ENCODE results near the gene LRRC34. TPM values are rescaled to one million over a fixed set of nuclear protein-coding genes. Genes with fewer than 3 reads are reported as not detected.

The LRRC34 gene
- total RNA-seq, 1 experiment from 2014 or later: not detected

DNA sequence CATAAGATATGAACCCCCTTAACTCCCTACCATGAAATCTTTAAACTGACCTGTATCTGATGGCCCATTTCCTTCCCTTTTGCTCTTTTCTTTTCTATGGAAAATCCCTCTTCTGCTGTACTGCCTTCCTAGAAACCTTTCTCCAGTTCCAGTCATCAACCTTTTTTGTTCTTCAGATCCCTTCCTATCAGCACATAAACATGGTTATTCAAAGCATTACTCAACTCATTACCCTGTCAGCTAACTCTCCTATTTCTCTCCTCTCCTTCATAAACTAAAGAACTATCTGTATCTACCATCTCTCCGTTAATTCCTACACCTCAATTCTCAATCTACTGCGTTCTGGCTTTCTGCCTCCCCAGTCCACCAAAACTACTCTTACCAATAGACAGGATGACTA, 60.8 kb downstream of the LRRC34 start:
- no peak overlapping the region for H3K27ac Mint-ChIP-seq (ENCODE audit: low read depth, unreplicated experiment)
- peaks cover 23% of the 10 kb centered on the region for H3K4me1 Mint-ChIP-seq (ENCODE audit: insufficient read depth, unreplicated experiment)
- TF ChIP-seq, protein P1, sequence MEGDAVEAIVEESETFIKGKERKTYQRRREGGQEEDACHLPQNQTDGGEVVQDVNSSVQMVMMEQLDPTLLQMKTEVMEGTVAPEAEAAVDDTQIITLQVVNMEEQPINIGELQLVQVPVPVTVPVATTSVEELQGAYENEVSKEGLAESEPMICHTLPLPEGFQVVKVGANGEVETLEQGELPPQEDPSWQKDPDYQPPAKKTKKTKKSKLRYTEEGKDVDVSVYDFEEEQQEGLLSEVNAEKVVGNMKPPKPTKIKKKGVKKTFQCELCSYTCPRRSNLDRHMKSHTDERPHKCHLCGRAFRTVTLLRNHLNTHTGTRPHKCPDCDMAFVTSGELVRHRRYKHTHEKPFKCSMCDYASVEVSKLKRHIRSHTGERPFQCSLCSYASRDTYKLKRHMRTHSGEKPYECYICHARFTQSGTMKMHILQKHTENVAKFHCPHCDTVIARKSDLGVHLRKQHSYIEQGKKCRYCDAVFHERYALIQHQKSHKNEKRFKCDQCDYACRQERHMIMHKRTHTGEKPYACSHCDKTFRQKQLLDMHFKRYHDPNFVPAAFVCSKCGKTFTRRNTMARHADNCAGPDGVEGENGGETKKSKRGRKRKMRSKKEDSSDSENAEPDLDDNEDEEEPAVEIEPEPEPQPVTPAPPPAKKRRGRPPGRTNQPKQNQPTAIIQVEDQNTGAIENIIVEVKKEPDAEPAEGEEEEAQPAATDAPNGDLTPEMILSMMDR (IDR thresholded peaks at IDR 0.05; ENCODE audit: unreplicated experiment): no peak
- no peaks in the 10 kb centered on the region for H3K36me3 Mint-ChIP-seq (ENCODE audit: insufficient read depth, unreplicated experiment)
- intact Hi-C loops (cut with micrococcal nuclease): no loop called here
- CTCF ChIA-PET: interaction anchor here (1.3 kb wide), 1 partner anchor 59 kb away, joined by 3 read pairs; no protein-coding TSS in a partner anchor
- no peak for DNase-seq (ENCODE audit: unreplicated experiment)
- no TSS peak for BruUV-seq (replicated peaks)
- POLR2A ChIA-PET: interaction anchor here (0.5 to 1.2 kb wide), 2 partner anchors 22 to 665 kb away, joined by 3 to 4 read pairs; partner anchors contain the start of gene MYNN
- H3K27me3 Mint-ChIP-seq (ENCODE audit: insufficient read depth, unreplicated experiment): no peaks in the 10 kb centered on the region
- H3K4me3 Mint-ChIP-seq (ENCODE audit: unreplicated experiment): no peak overlapping the region
- H3K9me3 Mint-ChIP-seq (ENCODE audit: unreplicated experiment): peaks cover 9% of the 10 kb centered on the region

DNA sequence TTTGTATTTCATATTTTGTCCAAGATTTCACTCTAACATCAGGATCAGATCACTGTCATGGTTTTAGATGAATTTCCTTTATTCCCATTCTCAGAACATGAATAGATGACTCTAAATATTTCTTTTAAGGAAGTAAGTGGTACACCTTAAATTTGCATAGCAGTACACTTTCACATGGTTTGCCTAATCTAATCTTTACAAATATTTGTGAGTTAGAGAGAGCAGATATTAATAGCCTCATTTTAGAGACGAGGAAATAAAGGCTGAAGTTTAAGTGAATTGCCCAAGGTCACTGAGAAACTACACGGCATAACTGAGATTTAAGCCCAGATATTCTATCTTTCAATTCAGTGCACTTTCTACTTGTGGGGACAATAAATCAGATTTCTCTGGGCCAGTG, 62.0 kb downstream of the LRRC34 start:
- H3K36me3 Mint-ChIP-seq (ENCODE audit: insufficient read depth, unreplicated experiment): no peaks in the 10 kb centered on the region
- intact Hi-C loops (cut with micrococcal nuclease): no loop called here
- POLR2A ChIA-PET: no interaction called here

DNA sequence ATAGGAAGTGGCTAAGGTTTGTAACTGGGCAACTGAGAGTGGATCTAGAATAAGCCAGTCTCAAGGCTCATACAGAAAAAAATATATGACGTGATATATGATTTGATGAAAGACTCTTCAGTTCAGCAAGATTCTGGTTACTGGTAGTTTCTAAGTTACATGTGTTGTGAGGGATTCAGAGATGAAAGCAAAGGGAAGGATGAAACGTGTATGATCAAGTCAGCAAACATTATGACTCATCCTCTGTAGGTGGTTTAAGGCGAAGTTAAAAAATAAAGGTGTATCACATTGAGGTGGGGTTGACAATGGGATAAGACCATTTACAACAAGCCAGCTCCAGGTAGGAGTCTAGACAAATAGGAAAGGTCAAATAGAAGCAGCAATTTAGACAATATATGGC, 64.0 kb downstream of the LRRC34 start:
- Mint-ChIP-seq H3K4me3 (ENCODE audit: unreplicated experiment) (no peak overlapping the region), H3K27ac (ENCODE audit: low read depth, unreplicated experiment) (no peak overlapping the region), H3K27me3 (ENCODE audit: insufficient read depth, unreplicated experiment) (no peaks in the 10 kb centered on the region), H3K9me3 (ENCODE audit: unreplicated experiment) (no peaks in the 10 kb centered on the region), H3K36me3 (ENCODE audit: insufficient read depth, unreplicated experiment) (no peaks in the 10 kb centered on the region), H3K4me1 (ENCODE audit: insufficient read depth, unreplicated experiment) (peaks cover 9% of the 10 kb centered on the region)
- ChIA-PET POLR2A (interaction anchor here (0.9 to 1.0 kb wide), 2 partner anchors 23 to 24 kb away, joined by 3 to 5 read pairs; no protein-coding TSS in a partner anchor), CTCF (no interaction called here)
- DNase-seq (ENCODE audit: unreplicated experiment): peak; percentile 50
- intact Hi-C loops (cut with micrococcal nuclease): loop anchor here (10.0 kb wide), 2 partner anchors 84 to 704 kb away; partner anchors contain the start of gene MECOM
- no TSS peak for BruUV-seq (replicated peaks)
- TF ChIP-seq, protein P1 (IDR thresholded peaks at IDR 0.05; ENCODE audit: unreplicated experiment): no peak

More for the DNA sequence above, 62.0 kb downstream of the LRRC34 start:
- CTCF ChIA-PET: no interaction called here
- DNase-seq (ENCODE audit: unreplicated experiment): no peak
- H3K27me3 Mint-ChIP-seq (ENCODE audit: insufficient read depth, unreplicated experiment): no peaks in the 10 kb centered on the region
- H3K4me1 Mint-ChIP-seq (ENCODE audit: insufficient read depth, unreplicated experiment): peaks cover 23% of the 10 kb centered on the region
- no peaks in the 10 kb centered on the region for H3K9me3 Mint-ChIP-seq (ENCODE audit: unreplicated experiment)
- TF ChIP-seq, protein P1 (IDR thresholded peaks at IDR 0.05; ENCODE audit: unreplicated experiment): no peak
- no TSS peak for BruUV-seq (replicated peaks)
- no peak overlapping the region for H3K27ac Mint-ChIP-seq (ENCODE audit: low read depth, unreplicated experiment)
- H3K4me3 Mint-ChIP-seq (ENCODE audit: unreplicated experiment): no peak overlapping the region

- CTCF ChIA-PET: interaction anchor here (1.7 to 3.5 kb wide), 2 partner anchors 599 to 882 kb away, joined by 3 to 40 read pairs; no protein-coding TSS in a partner anchor
- H3K4me3 Mint-ChIP-seq (ENCODE audit: unreplicated experiment): no peak overlapping the region
- intact Hi-C loops (cut with micrococcal nuclease): loop anchor here (10.0 kb wide), 2 partner anchors 82 to 702 kb away; partner anchors contain the start of gene MECOM
Observed at GRCh38 chr3:169746924-169747323, 65.8 kb downstream of the LRRC34 start.

More at GRCh38 chr3:169746924-169747323, 65.8 kb downstream of the LRRC34 start:
- TF ChIP-seq, protein P1 (IDR thresholded peaks at IDR 0.05; ENCODE audit: unreplicated experiment): no peak
- no TSS peak for BruUV-seq (replicated peaks)
- Mint-ChIP-seq H3K27me3 (ENCODE audit: insufficient read depth, unreplicated experiment) (no peaks in the 10 kb centered on the region), H3K9me3 (ENCODE audit: unreplicated experiment) (no peaks in the 10 kb centered on the region), H3K4me1 (ENCODE audit: insufficient read depth, unreplicated experiment) (peaks cover 9% of the 10 kb centered on the region), H3K36me3 (ENCODE audit: insufficient read depth, unreplicated experiment) (no peaks in the 10 kb centered on the region), H3K27ac (ENCODE audit: low read depth, unreplicated experiment) (no peak overlapping the region)
- DNase-seq (ENCODE audit: unreplicated experiment): no peak
- POLR2A ChIA-PET: interaction anchor here (0.6 kb wide), 1 partner anchor 585 kb away, joined by 3 read pairs; no protein-coding TSS in a partner anchor
